Sigmoid colon (tissue), 7 donors: ENCODE measurements around the gene KRT12. TPM values are rescaled to one million over a fixed set of nuclear protein-coding genes. Genes with fewer than 3 reads are reported as not detected.

Source experiments
- DNase-seq: peaks from one replicate; pipeline ENCODE4 v3.0.0-alpha.2; 2019
- H3K27ac ChIP-seq, 4 donors: fragments of 200-600 bp; sonication (generic); one replicate each; pipeline ENCODE4 v1.5.1; 2016 to 2019; ENCODE audit warnings: mild to moderate bottlenecking in 1 of 4
- H3K27me3 ChIP-seq, 3 donors: fragments of 200-600 bp; sonication (generic); one replicate each; pipeline ENCODE4 v1.5.1; 2019; ENCODE audit warnings: mild to moderate bottlenecking in 1 of 3
- H3K36me3 ChIP-seq, 4 donors: fragments of 200-600 bp; sonication (generic); one replicate each; pipeline ENCODE4 v1.5.1; 2016 to 2019
- H3K4me1 ChIP-seq, 4 donors: fragments of 200-600 bp; sonication (generic); one replicate each; pipeline ENCODE4 v1.5.1; 2017 to 2019
- H3K4me3 ChIP-seq, 4 donors: fragments of 200-600 bp; sonication (generic); one replicate each; pipeline ENCODE4 v1.5.1; 2017 to 2019; ENCODE audit warnings: mild to moderate bottlenecking in 2 of 4, moderate library complexity in 1 of 4
- H3K9me3 ChIP-seq, 4 donors: fragments of 200-600 bp in 3 of 4; sonication (generic) in 3 of 4; one replicate each; pipeline versions ENCODE4 v1.5.1 to v1.6.1; 2013 to 2019
- CTCF ChIP-seq, 4 experiments: fragments of 450-650 bp in 3 of 4; fragments of 200-600 bp in 1 of 4; IDR thresholded peaks; one replicate each; pipeline ENCODE4 v1.5.1; 2016 to 2019; ENCODE audit warnings: antibody characterized with exemption in 4 of 4, mild to moderate bottlenecking in 3 of 4, moderate library complexity in 2 of 4
- EP300 ChIP-seq, 4 donors: sonication (generic); formaldehyde crosslinking; IDR thresholded peaks; one replicate each; pipeline ENCODE4 v1.6.1; 2017; ENCODE audit warnings: antibody characterized with exemption in 4 of 4
- POLR2A ChIP-seq, 2 donors: fragments of 450-650 bp; IDR thresholded peaks; one replicate each; pipeline ENCODE4 v1.6.1; 2016; ENCODE audit warnings: antibody characterized with exemption in 2 of 2, mild to moderate bottlenecking in 2 of 2, moderate library complexity in 2 of 2
- POLR2AphosphoS5 ChIP-seq, 4 donors: sonication (generic); formaldehyde crosslinking; IDR thresholded peaks; one replicate each; pipeline ENCODE4 v1.6.1; 2017; ENCODE audit warnings: antibody characterized with exemption in 4 of 4
- WGBS, 2 donors: extraction: QIAGEN DNeasy Blood & Tissue Kit; methylation state at CpG; one replicate each; pipeline ENCODE4 v1.1.7; 2013; 5-methylcytosine and 5-hydroxymethylcytosine counted together
- intact Hi-C: fragments of 100-400 bp; cut with DNase I; formaldehyde crosslinking; loops from one replicate; pipeline ENCODE4 v1.15.1; 2023
- polyA plus RNA-seq, 3 donors: library from polyadenylated mRNA; stranded (reverse); fragments of 200-250 nt; gene quantifications; one replicate each; pipeline ENCODE4 v1.2.3, GENCODE V29; 2013
- total RNA-seq, 4 donors: library from RNA; depleted of rRNA; stranded (reverse); fragments of >200 nt; gene quantifications; one replicate each; pipeline ENCODE4 v1.1.0, GENCODE V29; 2016
- donor health status: healthy with polysubstance abuse.
- donor health status: Bipolar disorder and iron deficiency.
- donor health status: healthy.

KRT12 gene
- total and polyA plus RNA-seq, 7 donors, result 1.2 to 1.8 (median 1.3) TPM; not detected in 4

DNA sequence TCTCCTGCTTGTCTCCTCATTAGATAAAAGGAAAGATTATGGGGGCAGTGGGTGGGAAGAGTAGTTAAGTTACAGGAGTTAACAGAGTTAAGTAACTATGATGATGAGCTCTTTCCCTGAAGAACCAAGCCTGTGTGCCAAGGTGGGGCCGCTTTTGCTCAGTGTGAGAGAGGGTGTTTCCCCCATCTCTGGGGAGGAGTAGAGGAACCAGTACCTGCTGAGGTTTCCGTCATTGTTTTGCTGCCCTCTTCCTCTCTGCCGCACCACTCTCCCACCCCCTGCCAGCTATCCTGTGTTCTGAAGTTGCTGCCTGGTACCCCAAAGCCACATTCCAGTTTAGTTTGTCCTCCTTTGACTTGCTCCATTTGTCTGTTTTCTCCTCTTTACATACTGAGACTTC, 23.8 kb downstream of the KRT12 start:
- H3K27me3 ChIP-seq, result no peaks in the 10 kb centered on the region
- no peaks in the 10 kb centered on the region for H3K36me3 ChIP-seq
- 48 to 61% methylated on average over 3 of the region's 3 CpGs for WGBS, 2 donors
- TF ChIP-seq CTCF (IDR thresholded peaks at IDR 0.05) (no peak), EP300 (IDR thresholded peaks at IDR 0.05) (no peak)
- no peak for DNase-seq
- intact Hi-C loops, result no loop called here
- H3K27ac ChIP-seq, result no peak overlapping the region
- no peak overlapping the region for H3K4me3 ChIP-seq
- no peaks in the 10 kb centered on the region for H3K4me1 ChIP-seq
- no peaks in the 10 kb centered on the region for H3K9me3 ChIP-seq

GRCh38 chr17:40841246-40841645, 25.8 kb downstream of the KRT12 start:
- no peak for DNase-seq
- WGBS, 2 donors, result 64 to 79% methylated on average over 3 of the region's 3 CpGs
- Histone ChIP-seq H3K27ac (no peak overlapping the region), H3K27me3 (no peaks in the 10 kb centered on the region), H3K9me3 (no peaks in the 10 kb centered on the region), H3K36me3 (peaks cover 0 to 3% (median 0%) of the 10 kb centered on the region in 4 donors), H3K4me3 (no peak overlapping the region), H3K4me1 (no peaks in the 10 kb centered on the region)
- no peak for TF ChIP-seq CTCF (IDR thresholded peaks at IDR 0.05)
- TF ChIP-seq POLR2AphosphoS5 (IDR thresholded peaks at IDR 0.05), result no peak
- intact Hi-C loops, result no loop called here

- intact Hi-C loops, result no loop called here
- no peaks in the 10 kb centered on the region for H3K27me3 ChIP-seq
- H3K36me3 ChIP-seq, result peaks cover 0 to 15% (median 6%) of the 10 kb centered on the region in 4 donors
- H3K27ac ChIP-seq, result no peak overlapping the region
- no peak for DNase-seq
- no peak overlapping the region for H3K4me3 ChIP-seq
- 73 to 77% methylated on average over 3 of the region's 3 CpGs for WGBS, 2 donors
- no peak for TF ChIP-seq POLR2A (IDR thresholded peaks at IDR 0.05)
- no peaks in the 10 kb centered on the region for H3K4me1 ChIP-seq
- H3K9me3 ChIP-seq, result no peaks in the 10 kb centered on the region
These were observed 27.8 kb downstream of the KRT12 start for GRCh38 chr17:40839194-40839593.

DNA sequence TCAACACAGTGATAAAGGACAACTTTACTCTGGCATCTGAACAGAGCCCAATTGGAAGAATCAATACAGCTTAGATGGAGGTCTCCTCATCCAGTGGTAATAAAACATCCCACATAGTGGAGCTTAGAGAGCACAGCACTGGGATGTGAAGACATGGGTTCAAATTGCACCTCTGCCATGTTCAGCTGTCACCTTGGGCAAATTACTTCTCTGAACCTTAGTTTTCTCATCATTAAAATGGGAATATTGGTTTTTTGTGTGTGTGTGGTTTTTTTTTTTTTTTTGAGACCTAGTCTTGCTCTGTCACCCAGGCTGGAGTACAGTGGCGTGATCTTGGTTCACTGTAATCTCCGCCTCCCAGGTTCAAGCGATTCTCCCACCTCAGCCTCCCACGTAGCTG, 31.0 kb downstream of the KRT12 start:
- H3K36me3 ChIP-seq, result peaks cover 0 to 15% (median 6%) of the 10 kb centered on the region in 4 donors
- H3K27ac ChIP-seq, result no peak overlapping the region
- no peak for DNase-seq
- no peaks in the 10 kb centered on the region for H3K27me3 ChIP-seq
- no peaks in the 10 kb centered on the region for H3K4me1 ChIP-seq
- H3K4me3 ChIP-seq, result no peak overlapping the region
- no peaks in the 10 kb centered on the region for H3K9me3 ChIP-seq
- intact Hi-C loops, result no loop called here
- no peak for TF ChIP-seq POLR2AphosphoS5 (IDR thresholded peaks at IDR 0.05)
- no peak for TF ChIP-seq EP300 (IDR thresholded peaks at IDR 0.05)
- no peak for TF ChIP-seq CTCF (IDR thresholded peaks at IDR 0.05)
- no peak for TF ChIP-seq POLR2A (IDR thresholded peaks at IDR 0.05)
- WGBS, 2 donors, result 98% methylated on average over 4 of the region's 4 CpGs

DNA sequence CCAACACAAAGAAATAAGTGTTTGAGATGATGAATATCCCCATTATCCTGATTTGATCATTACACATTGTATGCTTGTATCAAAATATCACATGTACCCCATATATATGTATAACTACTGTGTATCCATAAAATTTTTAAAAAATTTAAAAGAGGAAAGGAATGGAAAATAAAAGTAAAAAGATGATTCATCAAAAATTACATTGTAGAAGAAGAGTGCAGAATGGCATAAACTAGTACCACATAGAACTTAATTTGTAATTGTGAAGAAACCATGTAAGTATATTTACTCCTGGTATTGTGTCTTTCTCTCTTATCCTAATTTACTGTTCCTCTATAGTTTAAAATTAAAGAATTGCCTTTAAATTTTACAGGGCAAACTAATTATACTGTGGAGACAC, 33.1 kb downstream of the KRT12 start:
- DNase-seq, result no peak
- Histone ChIP-seq H3K9me3 (no peaks in the 10 kb centered on the region), H3K27ac (no peak overlapping the region), H3K36me3 (peaks cover 0 to 15% (median 6%) of the 10 kb centered on the region in 4 donors), H3K4me3 (no peak overlapping the region), H3K27me3 (no peaks in the 10 kb centered on the region), H3K4me1 (no peaks in the 10 kb centered on the region)
- no peak for TF ChIP-seq EP300 (IDR thresholded peaks at IDR 0.05)
- TF ChIP-seq POLR2A (IDR thresholded peaks at IDR 0.05), result no peak
- no peak for TF ChIP-seq CTCF (IDR thresholded peaks at IDR 0.05)
- TF ChIP-seq POLR2AphosphoS5 (IDR thresholded peaks at IDR 0.05), result no peak
- intact Hi-C loops, result no loop called here
